IMR-90 (cell line): ENCODE measurements around the gene STAT1. TPM values are rescaled to one million over a fixed set of nuclear protein-coding genes. Genes with fewer than 3 reads are reported as not detected.

Source experiments
- ATAC-seq: fragments of 200-7000 bp; cut with Tn5 transposase; 2 replicates; pipeline ENCODE4 v1.9.1; 2020; ENCODE audit warnings: low read depth, mild to moderate bottlenecking, moderate library complexity
- BruUV-seq: library from RNA; stranded (reverse); fragments of 400-500 nt; replicated peaks from 2 replicates; lab custom pipeline; 2021; lab: Mats Ljungman, UMichigan
- CTCF ChIA-PET: fragments of 300-600 bp; formaldehyde crosslinking; extraction: SDS; loops from one replicate; lab custom pipeline; 2021; ENCODE audit warnings: antibody characterized with exemption; lab: Yijun Ruan, JAX
- POLR2A ChIA-PET: fragments of 300-600 bp; sonication (Branson Sonifier 250); formaldehyde crosslinking; loops from one replicate; lab custom pipeline; 2022; ENCODE audit warnings: antibody characterized with exemption; ENCODE audit not compliant: unreplicated experiment; lab: Charles Lee
- DNase-seq: peaks from one replicate; pipeline ENCODE4 v3.0.0; 2013
- H2AFZ ChIP-seq: replicated peaks from 2 replicates; pipeline ENCODE3; 2013; ENCODE audit warnings: low read length, mild to moderate bottlenecking; ENCODE audit not compliant: poor library complexity
- H2AK5ac ChIP-seq: 2 replicates; pipeline ENCODE4 v1.6.1; 2013; ENCODE audit warnings: low read depth, low read length, inconsistent platforms
- H2AK9ac ChIP-seq: replicated peaks from 2 replicates; pipeline ENCODE3; 2013; ENCODE audit warnings: mild to moderate bottlenecking, low read depth, low read length, moderate library complexity; ENCODE audit not compliant: poor library complexity
- H2BK120ac ChIP-seq: 2 replicates; pipeline ENCODE4 v1.6.1; 2013; ENCODE audit warnings: low read depth, low read length, inconsistent platforms
- H2BK15ac ChIP-seq: 3 replicates; pipeline ENCODE4 v1.6.1; 2013; ENCODE audit warnings: low read depth, low read length, inconsistent platforms
- H2BK20ac ChIP-seq: 2 replicates; pipeline ENCODE4 v1.6.1; 2013; ENCODE audit warnings: low read depth, mild to moderate bottlenecking, inconsistent platforms, low read length, moderate library complexity
- H2BK5ac ChIP-seq: 2 replicates; pipeline ENCODE4 v1.6.1; 2013; ENCODE audit warnings: mild to moderate bottlenecking, low read depth, low read length, inconsistent platforms; ENCODE audit not compliant: poor library complexity, severe bottlenecking
- H3K14ac ChIP-seq: replicated peaks from 2 replicates; pipeline ENCODE4 v1.6.1; 2013; ENCODE audit warnings: low read depth, low read length, inconsistent platforms
- H3K18ac ChIP-seq: 2 replicates; pipeline ENCODE4 v1.6.1; 2013; ENCODE audit warnings: low read depth, low read length, control low read depth
- H3K23ac ChIP-seq: 2 replicates; pipeline ENCODE4 v1.6.1; 2013; ENCODE audit warnings: low read depth, low read length, inconsistent platforms
- H3K27ac ChIP-seq: 2 replicates; pipeline ENCODE4 v1.5.1; 2013; ENCODE audit warnings: mild to moderate bottlenecking, control low read depth, low read length; ENCODE audit not compliant: insufficient read depth
- H3K27me3 ChIP-seq: 2 replicates; pipeline ENCODE4 v1.6.1; 2013; ENCODE audit warnings: low read length; ENCODE audit not compliant: control insufficient read depth, insufficient read depth
- H3K36me3 ChIP-seq: 2 replicates; pipeline ENCODE4 v1.6.1; 2013; ENCODE audit warnings: low read length, mixed read lengths; ENCODE audit not compliant: control insufficient read depth, insufficient read depth
- H3K4ac ChIP-seq: 2 replicates; pipeline ENCODE4 v1.6.1; 2013; ENCODE audit warnings: low read depth, low read length, inconsistent platforms
- H3K4me1 ChIP-seq: 2 replicates; pipeline ENCODE4 v1.6.1; 2013; ENCODE audit warnings: low read length, mixed read lengths; ENCODE audit not compliant: control insufficient read depth, insufficient read depth
- H3K4me2 ChIP-seq: 2 replicates; pipeline ENCODE4 v1.6.1; 2013; ENCODE audit warnings: low read depth, mild to moderate bottlenecking, control low read depth, low read length, moderate library complexity
- H3K4me3 ChIP-seq: 2 replicates; pipeline ENCODE4 v1.5.1; 2013; ENCODE audit warnings: low read depth, mild to moderate bottlenecking, control low read depth, low read length, moderate library complexity; ENCODE audit not compliant: insufficient read depth
- H3K56ac ChIP-seq: 2 replicates; pipeline ENCODE4 v1.6.1; 2013; ENCODE audit warnings: low read length, inconsistent platforms; ENCODE audit not compliant: insufficient read depth; ENCODE audit errors: extremely low read depth
- H3K79me1 ChIP-seq, 2 experiments: 2 replicates each; pipeline ENCODE4 v1.6.1; 2013; ENCODE audit warnings: low read length in 2 of 2, inconsistent platforms in 1 of 2, low read depth in 1 of 2
- H3K9ac ChIP-seq: 2 replicates; pipeline ENCODE4 v1.6.1; 2013; ENCODE audit warnings: low read depth, low read length, control low read depth
- H3K9me1 ChIP-seq: 2 replicates; pipeline ENCODE4 v1.6.1; 2013; ENCODE audit warnings: low read length, inconsistent platforms; ENCODE audit not compliant: insufficient read depth
- H3K9me3 ChIP-seq: 2 replicates; pipeline ENCODE4 v1.6.1; 2013; ENCODE audit warnings: low read length; ENCODE audit not compliant: control insufficient read depth, insufficient read depth
- H4K20me1 ChIP-seq: 2 replicates; pipeline ENCODE4 v1.6.1; 2013; ENCODE audit warnings: low read length, inconsistent platforms; ENCODE audit not compliant: insufficient read depth
- H4K5ac ChIP-seq: 2 replicates; pipeline ENCODE4 v1.6.1; 2013; ENCODE audit warnings: mild to moderate bottlenecking, low read depth, low read length, control low read depth
- H4K8ac ChIP-seq, 2 experiments: 2 replicates each; pipeline ENCODE4 v1.6.1; 2013; ENCODE audit warnings: low read depth in 2 of 2, low read length in 2 of 2, control low read depth in 1 of 2, inconsistent platforms in 1 of 2
- H4K91ac ChIP-seq: 2 replicates; pipeline ENCODE4 v1.6.1; 2013; ENCODE audit warnings: low read depth, low read length, inconsistent platforms; ENCODE audit not compliant: insufficient read depth
- BHLHE40 ChIP-seq: fragments of 150-350 bp; IDR thresholded peaks from 2 replicates; pipeline ENCODE4 v1.6.1; 2016; ENCODE audit warnings: mild to moderate bottlenecking, low read depth, low read length
- CEBPB ChIP-seq: IDR thresholded peaks from 2 replicates; pipeline ENCODE4 v1.6.1; 2012; ENCODE audit warnings: low read depth, low read length, improper control_type of control experiment
- CHD1 ChIP-seq: IDR thresholded peaks from 2 replicates; pipeline ENCODE4 v1.6.1; 2012; ENCODE audit warnings: low read depth, low read length, improper control_type of control experiment
- CTCF ChIP-seq: conservative IDR thresholded peaks from 2 replicates; pipeline ENCODE4 v1.5.1; 2012; ENCODE audit warnings: mild to moderate bottlenecking, low read depth, low read length, improper control_type of control experiment
- ELK1 ChIP-seq: fragments of 150-350 bp; IDR thresholded peaks from 2 replicates; pipeline ENCODE4 v1.6.1; 2016; ENCODE audit warnings: low read depth, mild to moderate bottlenecking, low read length, moderate library complexity, borderline replicate concordance
- FOS ChIP-seq: fragments of 150-350 bp; IDR thresholded peaks from 2 replicates; pipeline ENCODE4 v1.6.1; 2016; ENCODE audit warnings: low read depth, low read length
- MAFK ChIP-seq: IDR thresholded peaks from 2 replicates; pipeline ENCODE4 v1.6.1; 2012; ENCODE audit warnings: low read depth, low read length, improper control_type of control experiment
- MAZ ChIP-seq: IDR thresholded peaks from 2 replicates; pipeline ENCODE4 v1.6.1; 2012; ENCODE audit warnings: low read depth, mild to moderate bottlenecking, low read length, improper control_type of control experiment, moderate library complexity, borderline replicate concordance
- MXI1 ChIP-seq: IDR thresholded peaks from 2 replicates; pipeline ENCODE4 v1.6.1; 2012; ENCODE audit warnings: low read depth, mild to moderate bottlenecking, low read length, moderate library complexity, borderline replicate concordance
- NFE2L2 ChIP-seq: fragments of 150-350 bp; IDR thresholded peaks from 2 replicates; pipeline ENCODE4 v1.6.1; 2016; ENCODE audit warnings: low read depth, mild to moderate bottlenecking, low read length
- POLR2A ChIP-seq: IDR thresholded peaks from 2 replicates; pipeline ENCODE4 v1.6.1; 2012; ENCODE audit warnings: mild to moderate bottlenecking, low read depth, low read length
- RAD21 ChIP-seq: IDR thresholded peaks from 2 replicates; pipeline ENCODE4 v1.6.1; 2012; ENCODE audit warnings: low read length, improper control_type of control experiment
- RCOR1 ChIP-seq: IDR thresholded peaks from 2 replicates; pipeline ENCODE4 v1.6.1; 2012; ENCODE audit warnings: mild to moderate bottlenecking, low read length, improper control_type of control experiment; ENCODE audit not compliant: insufficient replicate concordance
- RFX5 ChIP-seq: IDR thresholded peaks from 2 replicates; pipeline ENCODE4 v1.8.0; 2012; ENCODE audit warnings: low read depth, mild to moderate bottlenecking, low read length, moderate library complexity
- SMC3 ChIP-seq: fragments of 150-350 bp; IDR thresholded peaks from 2 replicates; pipeline ENCODE4 v1.6.1; 2016; ENCODE audit warnings: low read depth, mild to moderate bottlenecking, antibody characterized with exemption, low read length, moderate library complexity
- WGBS, 2 experiments: methylation state at CpG; one replicate each; pipeline versions ENCODE4 v1.1.5 to v1.1.7; 2013; ENCODE audit warnings: missing lambda C conversion rate in 2 of 2; ENCODE audit not compliant: insufficient read length in 1 of 2; ENCODE audit errors: extremely low coverage in 2 of 2; 5-methylcytosine and 5-hydroxymethylcytosine counted together
- dilution Hi-C: fragments of 300-500 bp; cut with HindIII; formaldehyde crosslinking; loops from one replicate; pipeline ENCODE4 v1.14.3; 2018; ENCODE audit warnings: low sequenced_read_pairs; ENCODE audit not compliant: unreplicated experiment
- in situ Hi-C: fragments of 300-500 bp; cut with MboI; formaldehyde crosslinking; loops from 3 replicates; pipeline ENCODE4 v1.14.3; 2019; ENCODE audit warnings: low sequenced_read_pairs, inconsistent platforms, mixed read lengths
- intact Hi-C: fragments of 100-400 bp; cut with micrococcal nuclease; formaldehyde crosslinking; loops from 2 replicates; pipeline ENCODE4 v1.10.0; 2022
- polyA plus RNA-seq, 3 experiments: library from polyadenylated mRNA; depleted of rRNA; stranded (reverse); fragments of >200 nt; gene quantifications; 2 replicates each; pipeline ENCODE4 v1.2.3, GENCODE V29; 2012; ENCODE audit warnings: low replicate concordance in 1 of 3
- total RNA-seq: library from RNA; depleted of rRNA; stranded (reverse); fragments of >200 nt; gene quantifications from 2 replicates; pipeline ENCODE4 v1.2.3, GENCODE V29; 2012
- TF ChIP-seq, protein P1 (sequence below): fragments of 150-350 bp; IDR thresholded peaks from 2 replicates; pipeline ENCODE4 v1.6.1; 2017; ENCODE audit warnings: mild to moderate bottlenecking, antibody characterized with exemption, low read length, low read depth

Gene STAT1
- total and polyA plus RNA-seq, 2 of the 4 experiments (the other 2 are of a cell fraction) = 43.2 to 67.9 TPM

DNA sequence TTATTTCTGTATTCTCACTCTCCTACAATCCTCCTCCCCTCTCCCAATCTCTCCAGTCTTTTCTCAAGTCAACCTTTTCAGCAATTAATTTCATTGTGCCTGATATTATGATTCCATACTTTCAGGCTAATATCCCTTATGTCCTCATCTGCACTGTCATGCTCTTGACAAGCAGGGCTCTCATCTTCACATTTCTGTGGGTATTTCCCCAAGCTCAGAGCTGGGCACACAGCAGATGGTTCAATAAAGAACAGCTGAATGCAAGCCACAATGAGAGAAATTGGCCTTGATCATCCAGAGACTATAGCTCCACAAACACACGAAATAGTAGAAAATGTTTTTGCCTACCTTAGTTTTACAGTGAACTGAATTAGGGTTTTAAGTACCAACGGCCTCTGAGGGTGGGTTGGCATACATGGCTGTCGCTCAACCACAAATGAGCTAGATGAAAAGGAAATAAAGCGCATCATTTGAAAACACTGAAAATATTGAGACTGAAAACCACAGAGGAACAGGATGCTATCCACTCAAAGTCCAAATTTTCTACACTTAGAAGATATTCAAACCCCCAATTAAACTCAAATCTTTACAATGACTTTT is 47.5 kb upstream of the STAT1 start:
- dilution Hi-C loops = no loop called here
- Histone ChIP-seq H3K9me1 (no peaks in the 10 kb centered on the region), H2AK9ac (no peak overlapping the region), H4K91ac (no peak overlapping the region), H2BK20ac (no peak overlapping the region), H3K9ac (no peak overlapping the region), H3K79me1 (no peaks in the 10 kb centered on the region), H3K4me3 (no peak overlapping the region), H2BK5ac (no peak overlapping the region), H3K9me3 (no peaks in the 10 kb centered on the region), H2BK120ac (no peak overlapping the region), H3K4me2 (no peak overlapping the region), H2AFZ (no peak overlapping the region), H2AK5ac (no peak overlapping the region), H3K4me1 (0 out of 2 replicates have a peak, but pooled peaks cover 1% of the 10 kb centered on the region), H3K27me3 (no peaks in the 10 kb centered on the region), H4K8ac (no peak overlapping the region), H3K14ac (no peak overlapping the region), H3K18ac (no peak overlapping the region), H4K20me1 (no peaks in the 10 kb centered on the region), H2BK15ac (no peak overlapping the region), H3K36me3 (no peaks in the 10 kb centered on the region), H3K27ac (no peak overlapping the region), H3K4ac (no peak overlapping the region), H3K23ac (no peak overlapping the region), H4K5ac (no peak overlapping the region), H3K56ac (no peak overlapping the region)
- WGBS, 2 experiments = no CpG with 5 or more reads among the region's 4 CpGs
- DNase-seq (no peak), ATAC-seq (no peak)
- intact Hi-C loops = no loop called here
- no TSS peak for BruUV-seq
- CTCF ChIA-PET = interaction anchor here (2.8 kb wide), 1 partner anchor 10 kb away, joined by 11 read pairs; no protein-coding TSS in a partner anchor
- TF ChIP-seq CHD1 (no peak), CEBPB (no peak), RCOR1 (no peak), NFE2L2 (no peak), POLR2A (no peak), BHLHE40 (no peak), CTCF (no peak), MAFK (no peak), RAD21 (no peak), FOS (no peak), MXI1 (no peak), RFX5 (no peak), SMC3 (no peak), MAZ (no peak), ELK1 (no peak)
- TF ChIP-seq, protein P1, sequence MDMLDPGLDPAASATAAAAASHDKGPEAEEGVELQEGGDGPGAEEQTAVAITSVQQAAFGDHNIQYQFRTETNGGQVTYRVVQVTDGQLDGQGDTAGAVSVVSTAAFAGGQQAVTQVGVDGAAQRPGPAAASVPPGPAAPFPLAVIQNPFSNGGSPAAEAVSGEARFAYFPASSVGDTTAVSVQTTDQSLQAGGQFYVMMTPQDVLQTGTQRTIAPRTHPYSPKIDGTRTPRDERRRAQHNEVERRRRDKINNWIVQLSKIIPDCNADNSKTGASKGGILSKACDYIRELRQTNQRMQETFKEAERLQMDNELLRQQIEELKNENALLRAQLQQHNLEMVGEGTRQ = no peak
- POLR2A ChIA-PET = no interaction called here
- in situ Hi-C loops = loop anchor here (10.0 kb wide), 1 partner anchor 73 kb away; no protein-coding TSS in a partner anchor
